Transverse colon (tissue), 4 donors: ENCODE data around the gene MRPL10. TPM values are rescaled to one million over a fixed set of nuclear protein-coding genes. Genes with fewer than 3 reads are reported as not detected.

Source experiments
- DNase-seq: peaks from one replicate; pipeline ENCODE4 v3.0.0-alpha.2; 2019
- H3K27ac ChIP-seq, 4 donors: fragments of 200-600 bp; sonication (generic); 2 replicates each; pipeline ENCODE4 v1.5.1; 2016 to 2018; ENCODE audit warnings: inconsistent platforms in 4 of 4
- H3K27me3 ChIP-seq: fragments of 200-600 bp; sonication (generic); 2 replicates; pipeline ENCODE4 v1.5.1; 2017; ENCODE audit warnings: inconsistent platforms
- H3K36me3 ChIP-seq, 4 donors: fragments of 200-600 bp; sonication (generic); 2 replicates each; pipeline ENCODE4 v1.5.1; 2017 to 2019; ENCODE audit warnings: inconsistent platforms in 4 of 4
- H3K4me1 ChIP-seq, 4 donors: fragments of 200-600 bp; sonication (generic); 2 replicates each; pipeline ENCODE4 v1.5.1; 2017 to 2020; ENCODE audit warnings: inconsistent platforms in 4 of 4
- H3K4me3 ChIP-seq, 4 donors: fragments of 200-600 bp; sonication (generic); 1 replicate in 1 of 4; 2 replicates in 3 of 4; pipeline versions ENCODE4 v1.5.1 to v1.6.1; 2017 to 2019; ENCODE audit warnings: inconsistent platforms in 4 of 4
- H3K9me3 ChIP-seq, 2 donors: fragments of 200-600 bp; sonication (generic); 2 replicates each; pipeline ENCODE4 v1.5.1; 2017 to 2019; ENCODE audit warnings: inconsistent platforms in 2 of 2
- EP300 ChIP-seq: sonication (generic); formaldehyde crosslinking; IDR thresholded peaks from one replicate; pipeline ENCODE4 v1.6.1; 2017; ENCODE audit warnings: antibody characterized with exemption, low read depth
- POLR2A ChIP-seq: fragments of 450-650 bp; IDR thresholded peaks from one replicate; pipeline ENCODE4 v1.6.1; 2016; ENCODE audit warnings: antibody characterized with exemption, mild to moderate bottlenecking, moderate library complexity
- POLR2AphosphoS5 ChIP-seq, 3 donors: sonication (generic); formaldehyde crosslinking; IDR thresholded peaks; one replicate each; pipeline ENCODE4 v1.6.1; 2016; ENCODE audit warnings: antibody characterized with exemption in 3 of 3
- WGBS, 2 donors: methylation state at CpG; one replicate each; pipeline ENCODE4 v1.1.5; 2018; ENCODE audit warnings: low coverage in 1 of 2; 5-methylcytosine and 5-hydroxymethylcytosine counted together
- in situ Hi-C, 4 donors: fragments of 200-750 bp; cut with MboI; loops; one replicate each; pipeline versions ENCODE4 v1.15.0 to v1.15.1; 2017; ENCODE audit warnings: low sequenced_read_pairs in 3 of 4, low pct_ligation_motif_present in 1 of 4, low pct_unique_long_range_greater_than_20kb in 1 of 4
- intact Hi-C: fragments of 100-400 bp; cut with DNase I; formaldehyde crosslinking; loops from one replicate; pipeline ENCODE4 v1.15.1; 2023; ENCODE audit warnings: low total_unique reads
- total RNA-seq, 4 donors: library from RNA; depleted of rRNA; stranded (reverse); fragments of >200 nt; gene quantifications; one replicate each; pipeline ENCODE4 v1.1.0, GENCODE V29; 2016
- TF ChIP-seq, protein P1 (sequence below), 5 experiments: fragments of 200-600 bp in 3 of 5; fragments of 450-650 bp in 2 of 5; sonication (generic) in 3 of 5; IDR thresholded peaks; 1 replicate in 2 of 5; 2 replicates in 3 of 5; pipeline ENCODE4 v1.5.1; 2016 to 2017; ENCODE audit warnings: antibody characterized with exemption in 5 of 5, inconsistent platforms in 3 of 5, mild to moderate bottlenecking in 2 of 5, moderate library complexity in 1 of 5

Gene MRPL10
- 10 to 100 TPM; 12.9 to 41.8 (median 32.0) TPM for total RNA-seq

DNA sequence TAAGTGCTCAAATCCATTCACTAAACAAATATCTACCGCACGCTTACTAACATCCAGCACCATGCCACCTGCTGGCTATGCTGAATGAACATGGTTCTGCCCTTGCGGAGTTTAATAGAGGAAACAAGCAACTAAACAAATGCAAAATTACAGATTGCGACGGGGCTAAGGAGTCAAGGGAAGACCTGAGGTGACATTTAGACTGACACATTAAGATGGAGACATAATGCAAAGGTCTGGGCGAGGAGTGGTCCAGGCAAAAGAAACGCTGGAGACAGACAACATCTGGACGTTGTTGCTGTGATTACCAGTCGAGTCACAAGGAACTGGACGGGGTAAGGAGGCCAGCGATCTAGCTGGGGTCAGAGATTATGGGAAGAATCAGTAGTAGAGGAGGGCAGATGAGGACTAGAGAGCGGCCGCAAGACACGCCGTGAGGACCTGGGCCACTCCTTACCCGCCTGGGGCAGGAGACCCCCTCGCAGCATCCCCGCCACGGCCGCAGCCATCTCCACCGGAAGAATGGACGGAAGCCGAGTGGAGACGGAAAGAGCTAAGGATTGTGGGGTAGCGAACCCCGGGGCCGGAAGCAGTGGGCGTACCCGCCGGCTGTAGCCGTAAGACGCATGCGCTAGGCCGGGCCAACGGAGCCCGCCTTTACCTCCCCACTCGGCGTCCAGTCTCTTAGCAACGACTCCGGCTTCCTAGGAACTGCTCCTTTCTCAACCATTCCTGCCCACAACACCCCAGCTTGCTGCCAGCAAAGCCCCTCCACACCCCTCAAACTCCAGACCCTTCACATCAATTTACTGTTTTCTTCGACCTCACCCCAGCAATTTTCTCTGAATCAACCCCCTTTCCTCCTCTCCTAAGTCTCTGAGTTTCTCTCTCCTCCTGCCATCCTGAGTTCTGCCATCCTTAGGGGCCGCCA, at the start of gene MRPL10, which contains the start of gene LRRC46:
Gene MRPL10, minus strand, starts transcription at position 539 of the 931 bp plus-strand sequence. Its CDS starts 30 bp downstream, at position 509.
Gene LRRC46, plus strand, starts transcription at position 668 of the 931 bp plus-strand sequence. CDS start 320 bp downstream, outside the sequence.
- H3K4me3 ChIP-seq = peak within 1 kb of the TSS; percentile 65 to 92 (median 84)
- H3K4me1 ChIP-seq = peaks cover 17 to 24% (median 19%) of the 10 kb centered on the region in 4 donors
- DNase-seq = peak; percentile 95
- in situ Hi-C loops (loop anchor here in 1 of 4 donors (25.0 kb wide), 1 partner anchor 131 kb away; the partner anchor contains the start of genes CDK5RAP3 and PRR15L), intact Hi-C loops (no loop called here)
- peaks cover 0 to 21% (median 6%) of the 10 kb centered on the region in 4 donors for H3K36me3 ChIP-seq
- H3K27ac ChIP-seq = peak within 1 kb of the TSS; percentile 85 to 90 (median 88)
- TF ChIP-seq EP300 (no peak), POLR2AphosphoS5 (IDR thresholded peaks at IDR 0.05) (peak; percentile 94 to 98 (median 97)), POLR2A (peak; percentile 90)
- TF ChIP-seq, protein P1, sequence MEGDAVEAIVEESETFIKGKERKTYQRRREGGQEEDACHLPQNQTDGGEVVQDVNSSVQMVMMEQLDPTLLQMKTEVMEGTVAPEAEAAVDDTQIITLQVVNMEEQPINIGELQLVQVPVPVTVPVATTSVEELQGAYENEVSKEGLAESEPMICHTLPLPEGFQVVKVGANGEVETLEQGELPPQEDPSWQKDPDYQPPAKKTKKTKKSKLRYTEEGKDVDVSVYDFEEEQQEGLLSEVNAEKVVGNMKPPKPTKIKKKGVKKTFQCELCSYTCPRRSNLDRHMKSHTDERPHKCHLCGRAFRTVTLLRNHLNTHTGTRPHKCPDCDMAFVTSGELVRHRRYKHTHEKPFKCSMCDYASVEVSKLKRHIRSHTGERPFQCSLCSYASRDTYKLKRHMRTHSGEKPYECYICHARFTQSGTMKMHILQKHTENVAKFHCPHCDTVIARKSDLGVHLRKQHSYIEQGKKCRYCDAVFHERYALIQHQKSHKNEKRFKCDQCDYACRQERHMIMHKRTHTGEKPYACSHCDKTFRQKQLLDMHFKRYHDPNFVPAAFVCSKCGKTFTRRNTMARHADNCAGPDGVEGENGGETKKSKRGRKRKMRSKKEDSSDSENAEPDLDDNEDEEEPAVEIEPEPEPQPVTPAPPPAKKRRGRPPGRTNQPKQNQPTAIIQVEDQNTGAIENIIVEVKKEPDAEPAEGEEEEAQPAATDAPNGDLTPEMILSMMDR (IDR thresholded peaks at IDR 0.05) = peak in 4 of 5 experiments; percentile 15 to 47 (median 24)
- H3K9me3 ChIP-seq = no peaks in the 10 kb centered on the region
- WGBS, 2 donors = 0 to 1% methylated on average over 13 to 42 of the region's 42 CpGs
- no peaks in the 10 kb centered on the region for H3K27me3 ChIP-seq

GRCh38 chr17:47879776-47880454, 48.6 kb upstream of the MRPL10 start:
- H3K4me1 ChIP-seq = peaks cover 13 to 37% (median 34%) of the 10 kb centered on the region in 4 donors
- intact Hi-C loops (no loop called here), in situ Hi-C loops (no loop called here)
- no peak overlapping the region for H3K27ac ChIP-seq
- DNase-seq = no peak
- no peaks in the 10 kb centered on the region for H3K9me3 ChIP-seq
- peaks cover 19% of the 10 kb centered on the region for H3K27me3 ChIP-seq
- WGBS, 2 donors = 79 to 97% methylated on average over 5 to 8 of the region's 8 CpGs
- no peaks in the 10 kb centered on the region for H3K36me3 ChIP-seq
- TF ChIP-seq POLR2AphosphoS5 (IDR thresholded peaks at IDR 0.05) = no peak
- TF ChIP-seq EP300 = no peak
- TF ChIP-seq, protein P1 (IDR thresholded peaks at IDR 0.05) = no peak
- TF ChIP-seq POLR2A = no peak
- H3K4me3 ChIP-seq = no peak overlapping the region

GRCh38 chr17:47879028-47879585, 47.8 kb upstream of the MRPL10 start:
- Histone ChIP-seq H3K9me3 (no peaks in the 10 kb centered on the region), H3K4me1 (peaks cover 13 to 29% (median 26%) of the 10 kb centered on the region in 4 donors), H3K27me3 (peaks cover 23% of the 10 kb centered on the region), H3K27ac (no peak overlapping the region), H3K4me3 (no peak overlapping the region), H3K36me3 (no peaks in the 10 kb centered on the region)
- DNase-seq = no peak
- no peak for TF ChIP-seq POLR2A
- no peak for TF ChIP-seq POLR2AphosphoS5 (IDR thresholded peaks at IDR 0.05)
- TF ChIP-seq EP300 = no peak
- TF ChIP-seq, protein P1 (IDR thresholded peaks at IDR 0.05) = no peak
- WGBS, 2 donors = 62 to 80% methylated on average over 1 to 2 of the region's 2 CpGs
- in situ Hi-C loops = no loop called here
- intact Hi-C loops = no loop called here
